HCT116 (cell line): Measurements from ENCODE around the gene NCBP3. TPM values are rescaled to one million over a fixed set of nuclear protein-coding genes. Genes with fewer than 3 reads are reported as not detected.

Experiments
- ATAC-seq: fragments of 200-7000 bp; cut with Tn5 transposase; 2 replicates; pipeline ENCODE4 v1.9.1; 2020; ENCODE audit warnings: mild to moderate bottlenecking, moderate library complexity
- BruUV-seq: library from RNA; stranded (reverse); fragments of 400-500 nt; replicated peaks from 2 replicates; lab custom pipeline; 2021; lab: Mats Ljungman, UMichigan
- CTCF ChIA-PET: fragments of 300-600 bp; sonication (Branson Sonifier 250); formaldehyde crosslinking; loops from one replicate; lab custom pipeline; 2021; ENCODE audit warnings: antibody characterized with exemption; lab: Charles Lee
- POLR2A ChIA-PET: fragments of 300-600, 350-600 bp; sonication (Branson Sonifier 250); formaldehyde crosslinking; loops from one replicate; lab custom pipeline; 2021; ENCODE audit warnings: antibody characterized with exemption; lab: Charles Lee
- RAD21 ChIA-PET, 2 experiments: fragments of 300-600 bp; sonication (Branson Sonifier 250); formaldehyde crosslinking; loops; one replicate each; lab custom pipeline; 2023; ENCODE audit warnings: low total read pairs in 2 of 2; ENCODE audit not compliant: uncharacterized antibody in 2 of 2, unreplicated experiment in 2 of 2, low non-redundant PET in 1 of 2; lab: Charles Lee
- DNase-seq: peaks from one replicate; pipeline ENCODE4 v3.0.0-alpha.2; 2010; ENCODE audit warnings: low read depth, low spot score
- H2AFZ ChIP-seq: fragments of 200-600 bp; shearing (Covaris generic), sonication (generic); 2 replicates; pipeline ENCODE4 v1.6.1; 2017; ENCODE audit warnings: low read depth, mixed run types, mixed read lengths, antibody characterized with exemption, low read length; ENCODE audit not compliant: poor library complexity, severe bottlenecking
- H3K27ac ChIP-seq: 2 replicates; pipeline ENCODE4 v1.5.1; 2012; ENCODE audit warnings: low read depth, low read length
- H3K27me3 ChIP-seq: fragments of 200-600 bp; sonication (generic); 2 replicates; pipeline ENCODE4 v1.6.1; 2016; ENCODE audit warnings: mixed run types, low read length, mixed read lengths; ENCODE audit not compliant: insufficient read depth
- H3K36me3 ChIP-seq, 2 experiments: fragments of 200-500 bp in 1 of 2; fragments of 200-600 bp in 1 of 2; sonication (Bioruptor generic) in 1 of 2; sonication (generic) in 1 of 2; 2 replicates each; pipeline versions ENCODE4 v1.5.1 to v1.6.1; 2014 to 2016; ENCODE audit warnings: low read length in 2 of 2, inconsistent platforms in 1 of 2, mixed read lengths in 1 of 2, mixed run types in 1 of 2; ENCODE audit not compliant: insufficient read depth in 2 of 2, control insufficient read depth in 1 of 2
- H3K4me1 ChIP-seq, 2 experiments: fragments of 200-600 bp in 1 of 2; sonication (generic) in 1 of 2; 2 replicates each; pipeline versions ENCODE4 v1.5.1 to v1.6.1; 2012 to 2017; ENCODE audit warnings: low read length in 2 of 2, inconsistent platforms in 1 of 2, mild to moderate bottlenecking in 1 of 2, mixed read lengths in 1 of 2, mixed run types in 1 of 2, moderate library complexity in 1 of 2; ENCODE audit not compliant: insufficient read depth in 2 of 2, control insufficient read depth in 1 of 2
- H3K4me2 ChIP-seq: fragments of 200-600 bp; sonication (generic); 2 replicates; pipeline ENCODE4 v1.6.1; 2017; ENCODE audit warnings: mixed run types, low read length, mixed read lengths
- H3K4me3 ChIP-seq, 2 experiments: fragments of 200-600 bp in 1 of 2; sonication (generic) in 1 of 2; replicated peaks in 1 of 2; 2 replicates each; pipeline ENCODE4 v1.5.1; 2011 to 2016; ENCODE audit warnings: low read length in 2 of 2, control low read depth in 1 of 2, low read depth in 1 of 2, mild to moderate bottlenecking in 1 of 2, mixed read lengths in 1 of 2, mixed run types in 1 of 2
- H3K79me2 ChIP-seq: fragments of 200-600 bp; sonication (generic); 2 replicates; pipeline ENCODE4 v1.6.1; 2017; ENCODE audit warnings: mild to moderate bottlenecking, mixed run types, low read length, moderate library complexity, mixed read lengths; ENCODE audit not compliant: insufficient read depth
- H3K9ac ChIP-seq: fragments of 200-600 bp; sonication (generic); 2 replicates; pipeline ENCODE4 v1.6.1; 2016; ENCODE audit warnings: low read length, mixed read lengths
- H3K9me2 ChIP-seq: fragments of 200-600 bp; sonication (generic), shearing (Covaris generic); 2 replicates; pipeline ENCODE4 v1.6.1; 2017; ENCODE audit warnings: mixed run types, mild to moderate bottlenecking, moderate library complexity; ENCODE audit not compliant: insufficient read depth
- H3K9me3 ChIP-seq, 2 experiments: fragments of 200-500 bp in 1 of 2; fragments of 200-600 bp in 1 of 2; sonication (Bioruptor generic) in 1 of 2; sonication (generic) in 1 of 2; 2 replicates each; pipeline ENCODE4 v1.6.1; 2014 to 2017; ENCODE audit warnings: low read length in 2 of 2, mixed read lengths in 2 of 2, inconsistent platforms in 1 of 2, low read depth in 1 of 2, mild to moderate bottlenecking in 1 of 2, mixed run types in 1 of 2, moderate library complexity in 1 of 2; ENCODE audit not compliant: control insufficient read depth in 1 of 2, insufficient read depth in 1 of 2
- H4K20me1 ChIP-seq: fragments of 200-600 bp; sonication (generic), shearing (Covaris generic); 2 replicates; pipeline ENCODE4 v1.6.1; 2017; ENCODE audit warnings: mixed run types, mild to moderate bottlenecking, moderate library complexity; ENCODE audit not compliant: insufficient read depth
- ATF3 ChIP-seq: IDR thresholded peaks from 2 replicates; pipeline ENCODE4 v1.6.1; 2012
- CBX3 ChIP-seq: IDR thresholded peaks from 2 replicates; pipeline ENCODE4 v1.6.1; 2012; ENCODE audit warnings: low read depth
- CEBPB ChIP-seq: IDR thresholded peaks from 2 replicates; pipeline ENCODE4 v1.6.1; 2012; ENCODE audit warnings: low read depth
- EGR1 ChIP-seq: IDR thresholded peaks from 2 replicates; pipeline ENCODE4 v1.6.1; 2012; ENCODE audit warnings: low read depth
- EZH2 ChIP-seq: fragments of 200-600 bp; sonication (generic); IDR thresholded peaks from 2 replicates; pipeline ENCODE4 v1.6.1; 2017; ENCODE audit warnings: antibody characterized with exemption, mixed run types
- JUND ChIP-seq: IDR thresholded peaks from 2 replicates; pipeline ENCODE4 v1.6.1; 2012
- MAX ChIP-seq: IDR thresholded peaks from 2 replicates; pipeline ENCODE4 v1.6.1; 2012
- POLR2A ChIP-seq: IDR thresholded peaks from 2 replicates; pipeline ENCODE4 v1.7.0; 2011; ENCODE audit warnings: borderline replicate concordance; ENCODE audit not compliant: insufficient read depth, insufficient read length; ENCODE audit errors: extremely low read depth
- SIN3A ChIP-seq: IDR thresholded peaks from 2 replicates; pipeline ENCODE4 v1.6.1; 2012; ENCODE audit warnings: low read depth
- SP1 ChIP-seq: IDR thresholded peaks from 2 replicates; pipeline ENCODE4 v1.6.1; 2012; ENCODE audit warnings: low read depth
- TCF7L2 ChIP-seq: IDR thresholded peaks from 2 replicates; pipeline ENCODE4 v1.7.0; 2011; ENCODE audit warnings: borderline replicate concordance, inconsistent platforms; ENCODE audit not compliant: insufficient read depth, insufficient read length; ENCODE audit errors: extremely low read depth
- YY1 ChIP-seq: IDR thresholded peaks from 2 replicates; pipeline ENCODE4 v1.6.1; 2011; ENCODE audit warnings: low read length, low read depth, moderate library complexity, mild to moderate bottlenecking; ENCODE audit not compliant: insufficient replicate concordance; ENCODE audit errors: extremely low read depth
- ZFX ChIP-seq: fragments of 450-650 bp; IDR thresholded peaks from 2 replicates; pipeline ENCODE4 v1.6.1; 2017
- intact Hi-C: fragments of 100-400 bp; cut with micrococcal nuclease; formaldehyde crosslinking; loops from 2 replicates; pipeline ENCODE4 v1.10.0; 2022
- total RNA-seq: library from RNA; stranded (reverse); gene quantifications from one replicate; pipeline ENCODE4 v1.2.1, GENCODE V29; 2021; ENCODE audit not compliant: unreplicated experiment
- TF ChIP-seq, protein P1 (sequence below): IDR thresholded peaks from 2 replicates; pipeline ENCODE4 v1.6.1; 2011; ENCODE audit warnings: mild to moderate bottlenecking, low read length, moderate library complexity; ENCODE audit not compliant: insufficient replicate concordance; ENCODE audit errors: extremely low read depth

The NCBP3 gene
- total RNA-seq, 1 experiment from 2014 or later: 46.5 TPM

- no peaks in the 10 kb centered on the region for H3K9me3 ChIP-seq
- H3K27me3 ChIP-seq: no peaks in the 10 kb centered on the region
- no peak overlapping the region for H3K4me2 ChIP-seq
- H3K4me1 ChIP-seq: no peaks in the 10 kb centered on the region
- no peak overlapping the region for H2AFZ ChIP-seq
- DNase-seq (no peak), ATAC-seq (no peak)
- RAD21 ChIA-PET: no interaction called here
- H3K9ac ChIP-seq: no peak overlapping the region
- H3K27ac ChIP-seq: no peak overlapping the region
- peaks cover 0 to 10% of the 10 kb centered on the region in 2 experiments; a peak in 2 of 4 replicates for H3K36me3 ChIP-seq
- POLR2A ChIA-PET: no interaction called here
- H3K4me3 ChIP-seq: no peak overlapping the region
- H3K9me2 ChIP-seq: no peaks in the 10 kb centered on the region
- H3K79me2 ChIP-seq: no peaks in the 10 kb centered on the region
- no TSS peak for BruUV-seq
- CTCF ChIA-PET: no interaction called here
- TF ChIP-seq TCF7L2: no peak
- intact Hi-C loops: no loop called here
- H4K20me1 ChIP-seq: no peaks in the 10 kb centered on the region
Observed at GRCh38 chr17:3870871-3871306, 24.8 kb upstream of the NCBP3 start.

DNA sequence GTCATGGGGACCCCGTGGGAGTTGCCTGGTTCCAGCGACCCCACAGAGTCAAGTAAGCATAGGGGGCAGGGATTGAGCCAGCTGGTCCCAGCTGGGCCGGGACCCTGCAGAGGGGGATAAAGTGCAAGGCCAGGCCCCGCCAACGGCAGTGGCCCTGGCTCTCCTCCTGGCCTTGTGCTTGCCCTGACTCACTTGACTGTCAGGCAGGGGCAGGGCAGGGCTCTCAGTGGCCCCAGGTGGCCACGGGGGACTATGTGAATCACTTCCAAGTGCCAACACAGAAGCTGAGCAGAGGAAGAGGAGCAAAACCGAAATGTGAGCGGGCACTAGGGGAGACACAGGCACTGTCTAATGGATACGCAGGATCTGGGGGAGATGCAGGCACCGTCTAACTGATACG lies 21.6 kb upstream of the NCBP3 start:
- Histone ChIP-seq H4K20me1 (no peaks in the 10 kb centered on the region), H3K4me1 (no peaks in the 10 kb centered on the region), H3K4me3 (no peak overlapping the region), H3K9me2 (no peaks in the 10 kb centered on the region), H3K27me3 (no peaks in the 10 kb centered on the region), H3K4me2 (no peak overlapping the region), H3K9me3 (no peaks in the 10 kb centered on the region), H3K79me2 (no peaks in the 10 kb centered on the region), H3K9ac (no peak overlapping the region), H3K27ac (no peak overlapping the region), H2AFZ (no peak overlapping the region), H3K36me3 (no peaks in the 10 kb centered on the region)
- intact Hi-C loops: no loop called here
- POLR2A ChIA-PET: no interaction called here
- ATAC-seq: no peak
- BruUV-seq: no TSS peak
- TF ChIP-seq ZFX (no peak), SIN3A (no peak), JUND (no peak)
- DNase-seq: no peak
- CTCF ChIA-PET: no interaction called here
- RAD21 ChIA-PET: no interaction called here

DNA sequence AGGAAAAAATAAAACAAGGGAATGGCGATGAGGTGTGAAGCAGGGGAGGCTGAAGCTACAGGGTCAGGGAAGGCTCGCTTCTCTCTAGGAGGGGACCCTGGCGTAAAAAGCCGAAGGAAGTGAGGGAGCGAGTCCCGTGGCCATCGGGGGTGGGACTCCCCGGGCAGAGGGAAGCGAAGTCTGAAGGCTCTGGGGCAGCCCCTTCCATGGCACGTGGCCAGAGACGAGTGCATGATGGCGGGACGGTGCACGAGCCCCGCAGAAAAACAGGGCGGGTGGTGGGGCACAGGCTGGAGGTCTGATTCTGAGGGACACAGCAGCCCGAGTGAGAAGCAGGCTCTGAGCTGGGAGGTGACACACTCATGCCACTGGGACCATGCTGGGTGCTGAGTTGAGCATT lies 21.1 kb upstream of the NCBP3 start:
- Histone ChIP-seq H3K4me2 (no peak overlapping the region), H3K27ac (no peak overlapping the region), H4K20me1 (no peaks in the 10 kb centered on the region), H3K4me1 (no peaks in the 10 kb centered on the region), H3K4me3 (no peak overlapping the region), H3K27me3 (no peaks in the 10 kb centered on the region), H3K36me3 (no peaks in the 10 kb centered on the region), H3K79me2 (no peaks in the 10 kb centered on the region), H3K9ac (no peak overlapping the region), H2AFZ (no peak overlapping the region), H3K9me3 (no peaks in the 10 kb centered on the region), H3K9me2 (no peaks in the 10 kb centered on the region)
- RAD21 ChIA-PET: no interaction called here
- intact Hi-C loops: no loop called here
- CTCF ChIA-PET: no interaction called here
- POLR2A ChIA-PET: no interaction called here
- no TSS peak for BruUV-seq
- ATAC-seq (no peak), DNase-seq (no peak)
- TF ChIP-seq ZFX: no peak
- TF ChIP-seq ATF3: no peak
- no peak for TF ChIP-seq CBX3
- TF ChIP-seq YY1: no peak
- TF ChIP-seq SIN3A: no peak
- TF ChIP-seq, protein P1, sequence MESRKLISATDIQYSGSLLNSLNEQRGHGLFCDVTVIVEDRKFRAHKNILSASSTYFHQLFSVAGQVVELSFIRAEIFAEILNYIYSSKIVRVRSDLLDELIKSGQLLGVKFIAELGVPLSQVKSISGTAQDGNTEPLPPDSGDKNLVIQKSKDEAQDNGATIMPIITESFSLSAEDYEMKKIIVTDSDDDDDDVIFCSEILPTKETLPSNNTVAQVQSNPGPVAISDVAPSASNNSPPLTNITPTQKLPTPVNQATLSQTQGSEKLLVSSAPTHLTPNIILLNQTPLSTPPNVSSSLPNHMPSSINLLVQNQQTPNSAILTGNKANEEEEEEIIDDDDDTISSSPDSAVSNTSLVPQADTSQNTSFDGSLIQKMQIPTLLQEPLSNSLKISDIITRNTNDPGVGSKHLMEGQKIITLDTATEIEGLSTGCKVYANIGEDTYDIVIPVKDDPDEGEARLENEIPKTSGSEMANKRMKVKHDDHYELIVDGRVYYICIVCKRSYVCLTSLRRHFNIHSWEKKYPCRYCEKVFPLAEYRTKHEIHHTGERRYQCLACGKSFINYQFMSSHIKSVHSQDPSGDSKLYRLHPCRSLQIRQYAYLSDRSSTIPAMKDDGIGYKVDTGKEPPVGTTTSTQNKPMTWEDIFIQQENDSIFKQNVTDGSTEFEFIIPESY: no peak
- no peak for TF ChIP-seq TCF7L2
- no peak for TF ChIP-seq EZH2
- TF ChIP-seq EGR1: no peak
- TF ChIP-seq MAX: no peak
- no peak for TF ChIP-seq POLR2A
- no peak for TF ChIP-seq CEBPB
- no peak for TF ChIP-seq SP1
